Measurements from ENCODE around the gene LMOD2.

LMOD2 gene

GRCh38 chr7:123657304-123657685 lies 1.6 kb downstream of the LMOD2 start:
- DNase-seq (ENCODE audit: low read depth): no peak
- no peak overlapping the region for H3K4me3 ChIP-seq (ENCODE audit: low read depth, low read length)
- no peak for TF ChIP-seq CTCF (IDR thresholded peaks at IDR 0.05; ENCODE audit: low read depth, low read length, missing control alignments)
- in situ Hi-C loops (cut with HindIII; ENCODE audit: low sequenced_read_pairs): no loop called here

- no peak for TF ChIP-seq CTCF (IDR thresholded peaks at IDR 0.05; ENCODE audit: low read depth, low read length, missing control alignments)
- H3K4me3 ChIP-seq (ENCODE audit: low read depth, low read length): no peak overlapping the region
- in situ Hi-C loops (cut with HindIII; ENCODE audit: low sequenced_read_pairs): no loop called here
- no peak for DNase-seq (ENCODE audit: low read depth)
Observed at GRCh38 chr7:123658023-123658422, 2.4 kb downstream of the LMOD2 start.

- TF ChIP-seq CTCF (IDR thresholded peaks at IDR 0.05; ENCODE audit: low read depth, low read length, missing control alignments): no peak
- in situ Hi-C loops (cut with HindIII; ENCODE audit: low sequenced_read_pairs): no loop called here
- no peak overlapping the region for H3K4me3 ChIP-seq (ENCODE audit: low read depth, low read length)
- no peak for DNase-seq (ENCODE audit: low read depth)
Observed at GRCh38 chr7:123660514-123661354, 5.1 kb downstream of the LMOD2 start.

GRCh38 chr7:123661765-123662164 lies 6.1 kb downstream of the LMOD2 start:
- in situ Hi-C loops (cut with HindIII; ENCODE audit: low sequenced_read_pairs): no loop called here
- TF ChIP-seq CTCF (IDR thresholded peaks at IDR 0.05; ENCODE audit: low read depth, low read length, missing control alignments): no peak
- DNase-seq (ENCODE audit: low read depth): no peak

DNA sequence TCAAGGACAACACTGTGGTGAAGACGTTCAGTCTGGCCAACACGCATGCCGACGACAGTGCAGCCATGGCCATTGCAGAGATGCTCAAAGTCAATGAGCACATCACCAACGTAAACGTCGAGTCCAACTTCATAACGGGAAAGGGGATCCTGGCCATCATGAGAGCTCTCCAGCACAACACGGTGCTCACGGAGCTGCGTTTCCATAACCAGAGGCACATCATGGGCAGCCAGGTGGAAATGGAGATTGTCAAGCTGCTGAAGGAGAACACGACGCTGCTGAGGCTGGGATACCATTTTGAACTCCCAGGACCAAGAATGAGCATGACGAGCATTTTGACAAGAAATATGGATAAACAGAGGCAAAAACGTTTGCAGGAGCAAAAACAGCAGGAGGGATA lies 6.6 kb downstream of the LMOD2 start:
- TF ChIP-seq CTCF (IDR thresholded peaks at IDR 0.05; ENCODE audit: low read depth, low read length, missing control alignments): no peak
- DNase-seq (ENCODE audit: low read depth): no peak
- in situ Hi-C loops (cut with HindIII; ENCODE audit: low sequenced_read_pairs): no loop called here
- no peak overlapping the region for H3K4me3 ChIP-seq (ENCODE audit: low read depth, low read length)

More at GRCh38 chr7:123661765-123662164, 6.1 kb downstream of the LMOD2 start:
- no peak overlapping the region for H3K4me3 ChIP-seq (ENCODE audit: low read depth, low read length)

- no peak overlapping the region for H3K4me3 ChIP-seq (ENCODE audit: low read depth, low read length)
- no peak for DNase-seq (ENCODE audit: low read depth)
- TF ChIP-seq CTCF (IDR thresholded peaks at IDR 0.05; ENCODE audit: low read depth, low read length, missing control alignments): no peak
- in situ Hi-C loops (cut with HindIII; ENCODE audit: low sequenced_read_pairs): no loop called here
Observed at GRCh38 chr7:123662755-123663154, 7.1 kb downstream of the LMOD2 start.

All from astrocyte of the cerebellum (primary cell).